Subcutaneous abdominal adipose tissue (tissue), 5 donors: ENCODE data around the gene PROK1.
"Not testable (repeated sequence)": the region's sequence is repeated elsewhere in the genome, so short reads cannot be mapped to it uniquely, and the experiment has no call there.

Experiments used
- H3K27ac ChIP-seq: one replicate; pipeline ENCODE4 v1.7.0; 2013; ENCODE audit warnings: low read depth, mild to moderate bottlenecking, inconsistent platforms, low read length, moderate library complexity
- H3K27me3 ChIP-seq, 5 donors: one replicate each; pipeline ENCODE4 v1.7.0; 2013; ENCODE audit warnings: low read length in 5 of 5, inconsistent platforms in 1 of 5; ENCODE audit not compliant: control insufficient read depth in 5 of 5, insufficient read depth in 4 of 5
- H3K36me3 ChIP-seq, 5 donors: one replicate each; pipeline ENCODE4 v1.7.0; 2013; ENCODE audit warnings: low read length in 5 of 5; ENCODE audit not compliant: control insufficient read depth in 5 of 5, insufficient read depth in 5 of 5
- H3K4me1 ChIP-seq, 5 donors: one replicate each; pipeline ENCODE4 v1.7.0; 2013; ENCODE audit warnings: low read length in 5 of 5, mild to moderate bottlenecking in 3 of 5, moderate library complexity in 1 of 5; ENCODE audit not compliant: control insufficient read depth in 5 of 5, insufficient read depth in 5 of 5
- H3K4me3 ChIP-seq, 5 donors: one replicate each; pipeline ENCODE4 v1.7.0; 2013; ENCODE audit warnings: low read length in 5 of 5, low read depth in 1 of 5
- H3K9ac ChIP-seq, 5 donors: one replicate each; pipeline ENCODE4 v1.7.0; 2013; ENCODE audit warnings: low read length in 5 of 5, mild to moderate bottlenecking in 4 of 5, moderate library complexity in 3 of 5
- H3K9me3 ChIP-seq, 5 donors: one replicate each; pipeline ENCODE4 v1.7.0; 2013; ENCODE audit warnings: low read length in 5 of 5; ENCODE audit not compliant: control insufficient read depth in 5 of 5
- donor health status: healthy.
- donor health status: healthy.
- donor health status: healthy.
- donor health status: healthy.
- donor health status: healthy.

PROK1 gene

DNA sequence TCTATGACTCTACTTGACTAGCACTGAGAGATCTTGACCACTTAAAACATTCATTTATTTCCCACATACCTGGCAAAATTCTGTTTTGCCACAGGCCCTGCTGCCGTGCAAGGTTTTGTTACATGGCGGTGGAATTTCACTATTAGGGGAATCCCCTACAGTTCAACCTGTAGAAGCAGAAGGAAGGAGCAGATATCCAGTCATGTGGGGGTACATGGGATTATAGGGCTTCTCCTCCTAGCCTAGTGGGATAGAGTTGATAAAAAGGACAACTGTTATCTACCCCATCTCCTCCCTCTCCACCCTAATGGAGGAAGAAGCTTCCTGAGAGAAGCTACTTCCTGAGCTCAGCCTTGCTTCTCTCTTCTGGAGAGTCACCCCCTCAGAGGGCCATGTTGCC, 17.7 kb upstream of the PROK1 start:
- no peak overlapping the region for H3K9ac ChIP-seq

GRCh38 chr1:110433803-110434202, 17.1 kb upstream of the PROK1 start:
- Histone ChIP-seq H3K9me3 (no peaks in the 10 kb centered on the region), H3K36me3 (no peaks in the 10 kb centered on the region), H3K4me1 (peaks cover 3 to 26% (median 21%) of the 10 kb centered on the region in 5 donors), H3K4me3 (peak overlapping the region in 1 of 5 donors; percentile 17), H3K27ac (peak overlapping the region; percentile 81), H3K27me3 (no peaks in the 10 kb centered on the region), H3K9ac (peak overlapping the region in 2 of 5 donors; percentile 11 to 27)

More for the DNA sequence above, 17.7 kb upstream of the PROK1 start:
- Histone ChIP-seq H3K9me3 (no peaks in the 10 kb centered on the region), H3K4me1 (peaks cover 3 to 27% (median 21%) of the 10 kb centered on the region in 5 donors), H3K36me3 (no peaks in the 10 kb centered on the region), H3K27ac (peak overlapping the region; percentile 81), H3K27me3 (no peaks in the 10 kb centered on the region), H3K4me3 (no peak overlapping the region)

DNA sequence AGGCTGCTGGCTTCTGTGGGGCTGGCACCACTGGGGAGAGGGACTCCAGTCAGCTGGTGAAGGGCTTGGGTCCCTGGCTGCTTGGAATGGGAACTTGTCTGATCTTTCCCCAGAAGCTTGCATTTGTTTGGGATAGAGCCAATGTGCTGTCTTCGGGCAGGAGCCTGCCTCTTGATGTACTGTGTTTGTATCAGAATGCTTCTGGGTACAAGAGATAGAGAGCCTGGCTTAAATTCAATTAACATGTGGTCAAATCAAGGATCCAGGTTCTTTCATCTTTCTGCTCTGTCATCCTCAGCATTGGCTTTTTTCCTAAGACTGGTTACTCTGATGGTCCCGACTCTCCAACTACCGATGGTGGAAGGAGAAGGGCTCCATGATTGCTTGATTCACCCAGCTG, 16.0 kb upstream of the PROK1 start:
- H3K36me3 ChIP-seq = no peaks in the 10 kb centered on the region
- peaks cover 3 to 23% (median 21%) of the 10 kb centered on the region in 5 donors for H3K4me1 ChIP-seq
- H3K9me3 ChIP-seq = no peaks in the 10 kb centered on the region
- H3K4me3 ChIP-seq = no peak overlapping the region
- H3K27ac ChIP-seq = peak overlapping the region; percentile 81
- H3K27me3 ChIP-seq = no peaks in the 10 kb centered on the region
- no peak overlapping the region for H3K9ac ChIP-seq

DNA sequence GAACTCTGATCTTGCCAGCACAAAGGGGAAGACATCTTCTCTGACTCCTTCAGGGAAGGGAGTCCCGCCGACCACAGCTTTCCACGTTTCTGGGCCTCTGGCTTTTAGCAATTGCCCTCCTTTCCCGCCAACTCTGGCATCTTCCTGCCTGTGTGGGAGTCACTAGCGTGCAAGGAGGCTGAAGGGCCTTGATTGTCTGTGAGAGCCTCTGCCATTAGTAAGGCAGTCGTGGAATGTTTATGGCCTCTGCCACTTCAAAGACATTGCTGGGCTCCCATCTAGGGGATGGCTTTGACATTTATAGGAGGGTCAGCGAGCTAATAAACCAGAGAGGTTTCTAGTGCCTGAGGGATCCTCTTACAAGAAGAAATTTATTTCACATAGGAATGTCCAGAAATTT, 14.3 kb upstream of the PROK1 start:
- Histone ChIP-seq H3K9ac (no peak overlapping the region), H3K27me3 (no peaks in the 10 kb centered on the region), H3K9me3 (no peaks in the 10 kb centered on the region), H3K36me3 (no peaks in the 10 kb centered on the region), H3K27ac (no peak overlapping the region), H3K4me1 (peaks cover 3 to 36% (median 27%) of the 10 kb centered on the region in 5 donors), H3K4me3 (no peak overlapping the region)

- H3K9me3 ChIP-seq, H3K9ac ChIP-seq, H3K36me3 ChIP-seq, H3K27me3 ChIP-seq, H3K27ac ChIP-seq, H3K4me3 ChIP-seq: not testable (repeated sequence)
- peaks cover 3 to 41% (median 33%) of the 10 kb centered on the region in 5 donors for H3K4me1 ChIP-seq
Measured at GRCh38 chr1:110437645-110438299, 13.2 kb upstream of the PROK1 start.

DNA sequence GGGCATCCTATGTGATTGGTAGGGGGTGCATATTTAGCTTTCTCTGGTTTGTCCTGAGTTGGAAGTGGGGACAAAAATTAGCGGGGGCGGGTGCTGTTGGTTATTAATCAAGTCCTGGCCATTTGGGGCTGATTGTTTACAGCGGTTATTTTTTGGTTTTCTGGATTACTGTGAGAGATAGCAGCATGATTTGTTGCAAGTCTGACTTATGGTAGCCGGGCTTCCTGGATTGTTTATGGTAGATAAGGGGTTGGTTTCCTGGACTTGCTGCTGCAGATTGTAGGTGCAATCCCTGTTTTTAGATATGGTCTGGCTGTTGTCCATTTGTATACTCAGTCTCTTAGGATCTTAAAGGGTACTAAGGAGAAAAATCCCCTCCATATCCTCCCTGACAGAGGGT, 12.1 kb upstream of the PROK1 start:
- no peaks in the 10 kb centered on the region for H3K36me3 ChIP-seq
- no peak overlapping the region for H3K9ac ChIP-seq
- H3K9me3 ChIP-seq = no peaks in the 10 kb centered on the region
- H3K27ac ChIP-seq = no peak overlapping the region
- H3K27me3 ChIP-seq = no peaks in the 10 kb centered on the region
- H3K4me3 ChIP-seq = no peak overlapping the region
- peaks cover 0 to 33% (median 25%) of the 10 kb centered on the region in 5 donors for H3K4me1 ChIP-seq

- not testable (repeated sequence) for H3K9me3 ChIP-seq, H3K4me3 ChIP-seq, H3K27me3 ChIP-seq, H3K9ac ChIP-seq, H3K36me3 ChIP-seq, H3K27ac ChIP-seq
- peaks cover 0 to 23% (median 15%) of the 10 kb centered on the region in 5 donors for H3K4me1 ChIP-seq
Measured at GRCh38 chr1:110439873-110440272, 11.1 kb upstream of the PROK1 start.

- Histone ChIP-seq H3K9ac (no peak overlapping the region), H3K27ac (no peak overlapping the region)
Measured at GRCh38 chr1:110440877-110441276, 10.1 kb upstream of the PROK1 start.

GRCh38 chr1:110441888-110442287, 9.1 kb upstream of the PROK1 start:
- H3K27ac ChIP-seq = peak overlapping the region; percentile 60

More at GRCh38 chr1:110440877-110441276, 10.1 kb upstream of the PROK1 start:
- H3K9me3 ChIP-seq = no peaks in the 10 kb centered on the region
- no peak overlapping the region for H3K4me3 ChIP-seq
- no peaks in the 10 kb centered on the region for H3K27me3 ChIP-seq
- no peaks in the 10 kb centered on the region for H3K36me3 ChIP-seq
- peaks cover 0 to 18% (median 10%) of the 10 kb centered on the region in 5 donors for H3K4me1 ChIP-seq

GRCh38 chr1:110443451-110443850, 7.5 kb upstream of the PROK1 start:
- no peaks in the 10 kb centered on the region for H3K36me3 ChIP-seq
- H3K27me3 ChIP-seq = no peaks in the 10 kb centered on the region
- H3K4me3 ChIP-seq = no peak overlapping the region
- H3K9me3 ChIP-seq = no peaks in the 10 kb centered on the region
- H3K4me1 ChIP-seq = peaks cover 0 to 18% (median 10%) of the 10 kb centered on the region in 5 donors
- H3K9ac ChIP-seq = no peak overlapping the region
- H3K27ac ChIP-seq = no peak overlapping the region

More at GRCh38 chr1:110441888-110442287, 9.1 kb upstream of the PROK1 start:
- H3K4me1 ChIP-seq = peaks cover 0 to 18% (median 10%) of the 10 kb centered on the region in 5 donors
- H3K9me3 ChIP-seq = no peaks in the 10 kb centered on the region
- no peak overlapping the region for H3K9ac ChIP-seq
- H3K4me3 ChIP-seq = no peak overlapping the region
- H3K36me3 ChIP-seq = no peaks in the 10 kb centered on the region
- no peaks in the 10 kb centered on the region for H3K27me3 ChIP-seq
